ENCODE measurements around the gene NTRK3.

Gene NTRK3

DNA sequence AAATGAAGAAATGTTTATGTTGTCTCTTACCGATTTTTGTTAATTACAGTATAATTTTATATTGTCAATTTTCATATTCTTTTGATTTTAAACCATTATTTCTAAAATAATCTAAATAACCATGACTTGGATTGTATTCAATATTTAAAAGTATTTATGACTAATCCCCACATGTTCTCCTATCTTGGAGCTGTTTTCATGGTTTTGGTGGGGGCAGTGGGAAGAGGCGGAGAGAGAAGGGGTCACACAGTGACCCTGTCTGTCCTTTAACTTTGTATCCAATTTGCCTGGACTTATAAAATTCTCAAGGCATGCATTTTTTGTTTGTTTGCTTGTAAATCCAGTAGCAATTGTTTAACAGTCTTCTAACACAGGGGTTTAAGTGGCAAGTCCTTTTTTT, 407.4 kb downstream of the NTRK3 start:
- Histone ChIP-seq H3K4me2 (ENCODE audit: low read length) (no peak overlapping the region), H3K9ac (ENCODE audit: low read length) (no peak overlapping the region), H3K4me1 (ENCODE audit: low read length) (no peaks in the 10 kb centered on the region), H3K9me3 (ENCODE audit: insufficient read depth, low read length) (no peaks in the 10 kb centered on the region), H4K20me1 (ENCODE audit: insufficient read depth, low read length) (no peaks in the 10 kb centered on the region), H3K27me3 (ENCODE audit: low read depth, low read length) (no peaks in the 10 kb centered on the region; the same call in 1 of the 2 replicates), H2AFZ (ENCODE audit: low read depth, low read length) (no peak overlapping the region), H3K4me3 (ENCODE audit: low read length) (no peak overlapping the region), H3K36me3 (replicated peaks; ENCODE audit: low read depth, low read length) (no peaks in the 10 kb centered on the region), H3K27ac (ENCODE audit: low read length) (no peak overlapping the region), H3K79me2 (ENCODE audit: low read length) (no peaks in the 10 kb centered on the region)
- TF ChIP-seq, protein P1, sequence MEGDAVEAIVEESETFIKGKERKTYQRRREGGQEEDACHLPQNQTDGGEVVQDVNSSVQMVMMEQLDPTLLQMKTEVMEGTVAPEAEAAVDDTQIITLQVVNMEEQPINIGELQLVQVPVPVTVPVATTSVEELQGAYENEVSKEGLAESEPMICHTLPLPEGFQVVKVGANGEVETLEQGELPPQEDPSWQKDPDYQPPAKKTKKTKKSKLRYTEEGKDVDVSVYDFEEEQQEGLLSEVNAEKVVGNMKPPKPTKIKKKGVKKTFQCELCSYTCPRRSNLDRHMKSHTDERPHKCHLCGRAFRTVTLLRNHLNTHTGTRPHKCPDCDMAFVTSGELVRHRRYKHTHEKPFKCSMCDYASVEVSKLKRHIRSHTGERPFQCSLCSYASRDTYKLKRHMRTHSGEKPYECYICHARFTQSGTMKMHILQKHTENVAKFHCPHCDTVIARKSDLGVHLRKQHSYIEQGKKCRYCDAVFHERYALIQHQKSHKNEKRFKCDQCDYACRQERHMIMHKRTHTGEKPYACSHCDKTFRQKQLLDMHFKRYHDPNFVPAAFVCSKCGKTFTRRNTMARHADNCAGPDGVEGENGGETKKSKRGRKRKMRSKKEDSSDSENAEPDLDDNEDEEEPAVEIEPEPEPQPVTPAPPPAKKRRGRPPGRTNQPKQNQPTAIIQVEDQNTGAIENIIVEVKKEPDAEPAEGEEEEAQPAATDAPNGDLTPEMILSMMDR (IDR thresholded peaks at IDR 0.05; ENCODE audit: low read depth, low read length), result no peak

DNA sequence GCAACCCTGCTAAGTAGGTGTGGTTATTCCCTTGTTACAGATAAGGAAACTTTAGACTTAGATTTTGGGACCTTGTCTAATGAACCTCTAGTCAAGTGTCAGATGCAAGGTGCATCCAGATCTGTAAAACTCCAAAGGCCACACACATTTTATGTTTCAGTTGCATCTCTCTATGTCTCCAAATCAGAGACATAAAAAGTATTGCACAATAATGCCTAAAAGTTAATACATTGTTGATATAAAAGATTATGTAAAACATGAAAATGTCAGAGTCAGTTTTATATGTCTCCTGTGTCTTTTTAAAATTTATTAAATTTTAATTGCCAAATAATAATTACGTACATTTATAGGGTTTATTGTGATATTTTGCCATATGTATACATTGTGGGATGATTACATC, 408.5 kb downstream of the NTRK3 start:
- no peaks in the 10 kb centered on the region; the same call in 1 of the 2 replicates for H3K27me3 ChIP-seq (ENCODE audit: low read depth, low read length)
- H2AFZ ChIP-seq (ENCODE audit: low read depth, low read length), result no peak overlapping the region
- H3K4me3 ChIP-seq (ENCODE audit: low read length), result no peak overlapping the region
- no peaks in the 10 kb centered on the region for H3K9me3 ChIP-seq (ENCODE audit: insufficient read depth, low read length)
- no peak overlapping the region for H3K9ac ChIP-seq (ENCODE audit: low read length)
- H3K27ac ChIP-seq (ENCODE audit: low read length), result no peak overlapping the region
- no peaks in the 10 kb centered on the region for H4K20me1 ChIP-seq (ENCODE audit: insufficient read depth, low read length)
- no peaks in the 10 kb centered on the region for H3K79me2 ChIP-seq (ENCODE audit: low read length)
- no peaks in the 10 kb centered on the region for H3K36me3 ChIP-seq (replicated peaks; ENCODE audit: low read depth, low read length)
- H3K4me1 ChIP-seq (ENCODE audit: low read length), result no peaks in the 10 kb centered on the region
- no peak overlapping the region for H3K4me2 ChIP-seq (ENCODE audit: low read length)
- TF ChIP-seq EZH2phosphoT487 (IDR thresholded peaks at IDR 0.05; ENCODE audit: low read depth), result no peak
- TF ChIP-seq, protein P1 (IDR thresholded peaks at IDR 0.05; ENCODE audit: low read depth, low read length), result no peak

DNA sequence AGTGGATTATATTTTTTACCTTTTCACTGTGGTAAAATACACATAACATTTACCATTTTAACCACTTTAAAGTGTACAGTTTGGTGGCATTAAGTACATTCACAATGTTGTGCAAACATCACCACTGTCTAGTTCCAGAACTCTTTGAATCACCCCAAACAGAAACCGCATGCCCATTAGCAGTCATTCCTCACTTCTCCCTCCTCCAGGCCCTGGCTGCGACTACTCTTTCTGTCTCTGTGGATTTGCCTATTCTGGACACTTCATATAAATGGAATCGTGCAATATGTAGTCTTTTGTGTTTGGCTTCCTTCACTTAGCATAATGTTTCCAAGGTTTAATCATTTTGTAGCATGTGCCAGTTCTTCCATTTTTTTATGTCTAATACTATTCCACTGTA, 409.8 kb downstream of the NTRK3 start:
- no peak for TF ChIP-seq EZH2phosphoT487 (IDR thresholded peaks at IDR 0.05; ENCODE audit: low read depth)
- TF ChIP-seq, protein P1 (IDR thresholded peaks at IDR 0.05; ENCODE audit: low read depth, low read length), result no peak
- H3K9me3 ChIP-seq (ENCODE audit: insufficient read depth, low read length), result no peaks in the 10 kb centered on the region

DNA sequence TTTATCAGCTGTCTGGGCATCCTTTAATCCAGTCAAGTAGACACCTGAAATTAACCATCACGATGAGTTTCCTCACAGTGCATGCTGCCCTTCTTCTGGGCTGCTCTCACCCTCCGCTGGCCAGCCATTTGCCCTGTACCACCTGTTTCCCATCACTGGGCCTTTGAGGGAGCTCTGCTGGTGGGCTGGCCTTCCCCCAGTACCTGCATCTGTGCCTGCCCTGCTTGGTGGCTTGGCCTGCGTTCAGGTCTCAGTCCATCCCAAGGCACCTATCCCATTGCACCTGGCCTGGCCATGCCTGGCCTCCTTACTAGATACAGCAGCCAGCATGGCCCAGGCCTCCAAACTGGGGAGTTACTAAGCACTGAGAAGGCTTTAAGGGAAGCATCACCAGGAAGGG, 413.2 kb downstream of the NTRK3 start:
- Histone ChIP-seq H3K79me2 (ENCODE audit: low read length) (no peaks in the 10 kb centered on the region), H3K9ac (ENCODE audit: low read length) (no peak overlapping the region), H3K36me3 (replicated peaks; ENCODE audit: low read depth, low read length) (no peaks in the 10 kb centered on the region), H3K27ac (ENCODE audit: low read length) (no peak overlapping the region), H3K4me3 (ENCODE audit: low read length) (no peak overlapping the region), H2AFZ (ENCODE audit: low read depth, low read length) (no peak overlapping the region), H4K20me1 (ENCODE audit: insufficient read depth, low read length) (no peaks in the 10 kb centered on the region), H3K4me1 (ENCODE audit: low read length) (no peaks in the 10 kb centered on the region), H3K9me3 (ENCODE audit: insufficient read depth, low read length) (no peaks in the 10 kb centered on the region), H3K4me2 (ENCODE audit: low read length) (no peak overlapping the region), H3K27me3 (ENCODE audit: low read depth, low read length) (no peaks in the 10 kb centered on the region)
- TF ChIP-seq, protein P1 (IDR thresholded peaks at IDR 0.05; ENCODE audit: low read depth, low read length), result no peak
- TF ChIP-seq EZH2phosphoT487 (IDR thresholded peaks at IDR 0.05; ENCODE audit: low read depth), result no peak

More for the DNA sequence above, 409.8 kb downstream of the NTRK3 start:
- no peak overlapping the region for H2AFZ ChIP-seq (ENCODE audit: low read depth, low read length)
- H3K27me3 ChIP-seq (ENCODE audit: low read depth, low read length), result no peaks in the 10 kb centered on the region; the same call in 1 of the 2 replicates
- H3K4me1 ChIP-seq (ENCODE audit: low read length), result no peaks in the 10 kb centered on the region
- H3K79me2 ChIP-seq (ENCODE audit: low read length), result no peaks in the 10 kb centered on the region
- H3K9ac ChIP-seq (ENCODE audit: low read length), result no peak overlapping the region
- H3K4me3 ChIP-seq (ENCODE audit: low read length), result no peak overlapping the region
- no peaks in the 10 kb centered on the region for H4K20me1 ChIP-seq (ENCODE audit: insufficient read depth, low read length)
- no peaks in the 10 kb centered on the region for H3K36me3 ChIP-seq (replicated peaks; ENCODE audit: low read depth, low read length)
- no peak overlapping the region for H3K4me2 ChIP-seq (ENCODE audit: low read length)
- H3K27ac ChIP-seq (ENCODE audit: low read length), result no peak overlapping the region
